HEK293 (cell line): ENCODE measurements around the gene GAS2L3.
A peak's percentile ranks its signal among the peaks of the same experiment; 100 is the strongest.

Source experiments
- KLF1 ChIP-seq: fragments of 450-650 bp; formaldehyde crosslinking; IDR thresholded peaks from 2 replicates; pipeline ENCODE4 v1.5.1; 2016; ENCODE audit warnings: missing biosample characterization, missing genetic modification characterization
- KLF7 ChIP-seq: fragments of 450-650 bp; formaldehyde crosslinking; IDR thresholded peaks from 2 replicates; pipeline ENCODE4 v1.5.1; 2016; ENCODE audit warnings: missing biosample characterization, missing genetic modification characterization, borderline replicate concordance
- MEIS1 ChIP-seq: sonication (generic); formaldehyde crosslinking; IDR thresholded peaks from 2 replicates; pipeline ENCODE4 v1.8.1; 2022; ENCODE audit warnings: missing genetic modification reagents, mild to moderate bottlenecking, borderline replicate concordance
- TCF7L2 ChIP-seq: IDR thresholded peaks from 2 replicates; pipeline ENCODE4 v1.6.1; 2011; ENCODE audit warnings: low read depth, mild to moderate bottlenecking, inconsistent platforms, low read length, moderate library complexity, borderline replicate concordance
- ZFHX2 ChIP-seq: fragments of 450-650 bp; formaldehyde crosslinking; conservative IDR thresholded peaks from 2 replicates; pipeline ENCODE4 v1.5.1; 2016; ENCODE audit warnings: missing biosample characterization, missing genetic modification characterization
- ZNF112 ChIP-seq: fragments of 450-650 bp; formaldehyde crosslinking; IDR thresholded peaks from 2 replicates; pipeline ENCODE4 v1.5.0; 2017; ENCODE audit warnings: missing biosample characterization, missing genetic modification characterization
- ZNF174 ChIP-seq: fragments of 450-650 bp; formaldehyde crosslinking; IDR thresholded peaks from 2 replicates; pipeline ENCODE4 v1.5.0; 2017; ENCODE audit warnings: missing biosample characterization, mild to moderate bottlenecking, missing genetic modification characterization
- ZNF292 ChIP-seq: fragments of 450-650 bp; formaldehyde crosslinking; IDR thresholded peaks from 2 replicates; pipeline ENCODE4 v1.5.1; 2016; ENCODE audit warnings: low read depth, missing biosample characterization, missing genetic modification characterization, borderline replicate concordance
- ZNF350 ChIP-seq: fragments of 450-650 bp; formaldehyde crosslinking; IDR thresholded peaks from 2 replicates; pipeline ENCODE4 v1.5.0; 2017; ENCODE audit warnings: missing biosample characterization, mild to moderate bottlenecking, missing genetic modification characterization
- ZNF426 ChIP-seq: fragments of 450-650 bp; formaldehyde crosslinking; IDR thresholded peaks from 2 replicates; pipeline ENCODE4 v1.5.1; 2017; ENCODE audit warnings: missing biosample characterization, missing genetic modification characterization, mild to moderate bottlenecking, inconsistent platforms, moderate library complexity
- ZNF514 ChIP-seq: fragments of 450-650 bp; formaldehyde crosslinking; IDR thresholded peaks from 2 replicates; pipeline ENCODE4 v1.5.1; 2016; ENCODE audit warnings: missing biosample characterization, missing genetic modification characterization
- ZNF610 ChIP-seq: fragments of 450-650 bp; formaldehyde crosslinking; IDR thresholded peaks from 2 replicates; pipeline ENCODE4 v1.5.1; 2016; ENCODE audit warnings: missing biosample characterization, missing genetic modification characterization, borderline replicate concordance
- ZSCAN30 ChIP-seq: fragments of 450-650 bp; IDR thresholded peaks from 2 replicates; pipeline ENCODE4 v1.5.1; 2018; ENCODE audit warnings: missing biosample characterization, mild to moderate bottlenecking, missing genetic modification characterization, moderate library complexity
- TF ChIP-seq, protein P1 (sequence below): fragments of 450-650 bp; formaldehyde crosslinking; IDR thresholded peaks from 2 replicates; pipeline ENCODE4 v1.5.1; 2017; ENCODE audit warnings: missing biosample characterization, missing genetic modification characterization
- TF ChIP-seq, protein P2 (sequence below): fragments of 450-650 bp; formaldehyde crosslinking; IDR thresholded peaks from 2 replicates; pipeline ENCODE4 v1.5.1; 2016; ENCODE audit warnings: missing biosample characterization, missing genetic modification characterization
- TF ChIP-seq, protein P3 (sequence below): fragments of 450-650 bp; formaldehyde crosslinking; IDR thresholded peaks from 2 replicates; pipeline ENCODE4 v1.5.1; 2017; ENCODE audit warnings: missing biosample characterization, missing genetic modification characterization
- TF ChIP-seq, protein P4 (sequence below): fragments of 450-650 bp; formaldehyde crosslinking; IDR thresholded peaks from 2 replicates; pipeline ENCODE4 v1.5.1; 2016; ENCODE audit warnings: missing biosample characterization, missing genetic modification characterization
- TF ChIP-seq, protein P5 (sequence below): fragments of 450-650 bp; formaldehyde crosslinking; IDR thresholded peaks from 2 replicates; pipeline ENCODE4 v1.5.1; 2017; ENCODE audit warnings: missing biosample characterization, missing genetic modification characterization
- TF ChIP-seq, protein P6 (sequence below): fragments of 450-650 bp; formaldehyde crosslinking; conservative IDR thresholded peaks from 2 replicates; pipeline ENCODE4 v1.5.1; 2016; ENCODE audit warnings: low read depth, missing biosample characterization, missing genetic modification characterization
- TF ChIP-seq, protein P7 (sequence below): fragments of 450-650 bp; formaldehyde crosslinking; IDR thresholded peaks from 2 replicates; pipeline ENCODE4 v1.5.1; 2016; ENCODE audit warnings: missing biosample characterization, missing genetic modification characterization, low read depth

GAS2L3 gene

DNA sequence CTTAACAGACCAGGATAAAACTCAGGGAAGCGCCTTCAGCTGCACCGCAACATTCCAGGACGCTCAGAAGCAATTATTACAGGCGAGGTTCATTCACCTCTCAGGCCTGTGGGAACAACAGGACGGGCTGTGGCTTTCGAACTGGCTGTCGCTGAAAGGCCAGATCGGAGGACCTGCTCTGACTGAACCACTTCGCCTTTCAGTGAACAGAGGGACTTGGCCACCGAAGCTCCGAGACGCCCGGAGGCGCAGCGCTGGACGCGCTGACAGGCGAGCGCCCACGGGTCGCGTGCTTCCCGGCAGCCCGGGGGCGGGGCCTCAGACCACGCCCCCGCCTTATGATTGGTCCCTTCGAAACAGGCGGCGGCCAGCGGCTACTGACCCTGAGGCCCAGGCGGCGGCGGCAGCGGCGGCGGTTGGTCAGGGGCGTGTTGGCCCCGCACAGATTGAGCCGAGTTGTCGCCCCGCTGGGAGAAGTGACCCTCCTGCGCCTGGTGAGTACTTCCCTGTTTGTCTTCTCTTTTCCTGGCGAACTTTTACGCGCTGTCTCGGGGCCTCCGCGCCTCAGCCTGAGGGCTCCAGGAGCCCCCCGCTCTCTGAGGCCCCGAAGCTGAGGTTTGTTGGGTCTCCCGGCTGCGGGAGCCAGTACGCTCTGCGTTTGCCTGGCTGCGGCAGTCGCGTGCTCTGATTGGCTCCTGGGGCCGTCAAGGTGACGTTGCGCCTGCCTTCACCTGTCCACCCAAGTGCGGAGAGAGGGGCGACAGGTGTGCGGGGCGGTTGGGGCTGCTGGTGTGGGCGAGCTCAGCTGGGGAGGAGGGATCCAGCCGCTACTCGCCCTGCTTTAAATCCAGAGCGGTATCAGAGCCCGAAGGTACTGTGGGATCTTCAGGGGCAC lies at the start of gene GAS2L3 (continued):
- TF ChIP-seq, protein P1, sequence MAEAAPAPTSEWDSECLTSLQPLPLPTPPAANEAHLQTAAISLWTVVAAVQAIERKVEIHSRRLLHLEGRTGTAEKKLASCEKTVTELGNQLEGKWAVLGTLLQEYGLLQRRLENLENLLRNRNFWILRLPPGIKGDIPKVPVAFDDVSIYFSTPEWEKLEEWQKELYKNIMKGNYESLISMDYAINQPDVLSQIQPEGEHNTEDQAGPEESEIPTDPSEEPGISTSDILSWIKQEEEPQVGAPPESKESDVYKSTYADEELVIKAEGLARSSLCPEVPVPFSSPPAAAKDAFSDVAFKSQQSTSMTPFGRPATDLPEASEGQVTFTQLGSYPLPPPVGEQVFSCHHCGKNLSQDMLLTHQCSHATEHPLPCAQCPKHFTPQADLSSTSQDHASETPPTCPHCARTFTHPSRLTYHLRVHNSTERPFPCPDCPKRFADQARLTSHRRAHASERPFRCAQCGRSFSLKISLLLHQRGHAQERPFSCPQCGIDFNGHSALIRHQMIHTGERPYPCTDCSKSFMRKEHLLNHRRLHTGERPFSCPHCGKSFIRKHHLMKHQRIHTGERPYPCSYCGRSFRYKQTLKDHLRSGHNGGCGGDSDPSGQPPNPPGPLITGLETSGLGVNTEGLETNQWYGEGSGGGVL (tag by site-specific recombination): no peak
- TF ChIP-seq, protein P2, sequence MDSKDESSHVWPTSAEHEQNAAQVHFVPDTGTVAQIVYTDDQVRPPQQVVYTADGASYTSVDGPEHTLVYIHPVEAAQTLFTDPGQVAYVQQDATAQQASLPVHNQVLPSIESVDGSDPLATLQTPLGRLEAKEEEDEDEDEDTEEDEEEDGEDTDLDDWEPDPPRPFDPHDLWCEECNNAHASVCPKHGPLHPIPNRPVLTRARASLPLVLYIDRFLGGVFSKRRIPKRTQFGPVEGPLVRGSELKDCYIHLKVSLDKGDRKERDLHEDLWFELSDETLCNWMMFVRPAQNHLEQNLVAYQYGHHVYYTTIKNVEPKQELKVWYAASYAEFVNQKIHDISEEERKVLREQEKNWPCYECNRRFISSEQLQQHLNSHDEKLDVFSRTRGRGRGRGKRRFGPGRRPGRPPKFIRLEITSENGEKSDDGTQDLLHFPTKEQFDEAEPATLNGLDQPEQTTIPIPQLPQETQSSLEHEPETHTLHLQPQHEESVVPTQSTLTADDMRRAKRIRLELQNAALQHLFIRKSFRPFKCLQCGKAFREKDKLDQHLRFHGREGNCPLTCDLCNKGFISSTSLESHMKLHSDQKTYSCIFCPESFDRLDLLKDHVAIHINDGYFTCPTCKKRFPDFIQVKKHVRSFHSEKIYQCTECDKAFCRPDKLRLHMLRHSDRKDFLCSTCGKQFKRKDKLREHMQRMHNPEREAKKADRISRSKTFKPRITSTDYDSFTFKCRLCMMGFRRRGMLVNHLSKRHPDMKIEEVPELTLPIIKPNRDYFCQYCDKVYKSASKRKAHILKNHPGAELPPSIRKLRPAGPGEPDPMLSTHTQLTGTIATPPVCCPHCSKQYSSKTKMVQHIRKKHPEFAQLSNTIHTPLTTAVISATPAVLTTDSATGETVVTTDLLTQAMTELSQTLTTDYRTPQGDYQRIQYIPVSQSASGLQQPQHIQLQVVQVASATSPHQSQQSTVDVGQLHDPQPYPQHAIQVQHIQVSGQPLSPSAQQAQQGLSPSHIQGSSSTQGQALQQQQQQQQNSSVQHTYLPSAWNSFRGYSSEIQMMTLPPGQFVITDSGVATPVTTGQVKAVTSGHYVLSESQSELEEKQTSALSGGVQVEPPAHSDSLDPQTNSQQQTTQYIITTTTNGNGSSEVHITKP (tag by site-specific recombination): peak; percentile 63; the same call in 1 of the 2 replicates
- TF ChIP-seq ZNF112 (tag by site-specific recombination): no peak
- TF ChIP-seq, protein P3, sequence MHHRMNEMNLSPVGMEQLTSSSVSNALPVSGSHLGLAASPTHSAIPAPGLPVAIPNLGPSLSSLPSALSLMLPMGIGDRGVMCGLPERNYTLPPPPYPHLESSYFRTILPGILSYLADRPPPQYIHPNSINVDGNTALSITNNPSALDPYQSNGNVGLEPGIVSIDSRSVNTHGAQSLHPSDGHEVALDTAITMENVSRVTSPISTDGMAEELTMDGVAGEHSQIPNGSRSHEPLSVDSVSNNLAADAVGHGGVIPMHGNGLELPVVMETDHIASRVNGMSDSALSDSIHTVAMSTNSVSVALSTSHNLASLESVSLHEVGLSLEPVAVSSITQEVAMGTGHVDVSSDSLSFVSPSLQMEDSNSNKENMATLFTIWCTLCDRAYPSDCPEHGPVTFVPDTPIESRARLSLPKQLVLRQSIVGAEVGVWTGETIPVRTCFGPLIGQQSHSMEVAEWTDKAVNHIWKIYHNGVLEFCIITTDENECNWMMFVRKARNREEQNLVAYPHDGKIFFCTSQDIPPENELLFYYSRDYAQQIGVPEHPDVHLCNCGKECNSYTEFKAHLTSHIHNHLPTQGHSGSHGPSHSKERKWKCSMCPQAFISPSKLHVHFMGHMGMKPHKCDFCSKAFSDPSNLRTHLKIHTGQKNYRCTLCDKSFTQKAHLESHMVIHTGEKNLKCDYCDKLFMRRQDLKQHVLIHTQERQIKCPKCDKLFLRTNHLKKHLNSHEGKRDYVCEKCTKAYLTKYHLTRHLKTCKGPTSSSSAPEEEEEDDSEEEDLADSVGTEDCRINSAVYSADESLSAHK (tag by site-specific recombination): 0 out of 2 replicates have a peak, but pooled peaks have one; percentile 15
- peak; percentile 62; the same call in 1 of the 2 replicates for TF ChIP-seq ZNF610
- no peak for TF ChIP-seq ZNF426 (tag by site-specific recombination)
- TF ChIP-seq, protein P4, sequence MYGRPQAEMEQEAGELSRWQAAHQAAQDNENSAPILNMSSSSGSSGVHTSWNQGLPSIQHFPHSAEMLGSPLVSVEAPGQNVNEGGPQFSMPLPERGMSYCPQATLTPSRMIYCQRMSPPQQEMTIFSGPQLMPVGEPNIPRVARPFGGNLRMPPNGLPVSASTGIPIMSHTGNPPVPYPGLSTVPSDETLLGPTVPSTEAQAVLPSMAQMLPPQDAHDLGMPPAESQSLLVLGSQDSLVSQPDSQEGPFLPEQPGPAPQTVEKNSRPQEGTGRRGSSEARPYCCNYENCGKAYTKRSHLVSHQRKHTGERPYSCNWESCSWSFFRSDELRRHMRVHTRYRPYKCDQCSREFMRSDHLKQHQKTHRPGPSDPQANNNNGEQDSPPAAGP: peak; percentile 80; the same call in 1 of the 2 replicates
- TF ChIP-seq MEIS1 (CRISPR knock-in tag): no peak
- peak; percentile 67 for TF ChIP-seq KLF1 (tag by site-specific recombination)
- TF ChIP-seq, protein P5, sequence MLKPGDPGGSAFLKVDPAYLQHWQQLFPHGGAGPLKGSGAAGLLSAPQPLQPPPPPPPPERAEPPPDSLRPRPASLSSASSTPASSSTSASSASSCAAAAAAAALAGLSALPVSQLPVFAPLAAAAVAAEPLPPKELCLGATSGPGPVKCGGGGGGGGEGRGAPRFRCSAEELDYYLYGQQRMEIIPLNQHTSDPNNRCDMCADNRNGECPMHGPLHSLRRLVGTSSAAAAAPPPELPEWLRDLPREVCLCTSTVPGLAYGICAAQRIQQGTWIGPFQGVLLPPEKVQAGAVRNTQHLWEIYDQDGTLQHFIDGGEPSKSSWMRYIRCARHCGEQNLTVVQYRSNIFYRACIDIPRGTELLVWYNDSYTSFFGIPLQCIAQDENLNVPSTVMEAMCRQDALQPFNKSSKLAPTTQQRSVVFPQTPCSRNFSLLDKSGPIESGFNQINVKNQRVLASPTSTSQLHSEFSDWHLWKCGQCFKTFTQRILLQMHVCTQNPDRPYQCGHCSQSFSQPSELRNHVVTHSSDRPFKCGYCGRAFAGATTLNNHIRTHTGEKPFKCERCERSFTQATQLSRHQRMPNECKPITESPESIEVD (tag by site-specific recombination): no peak
- TF ChIP-seq KLF7 (tag by site-specific recombination): 0 out of 2 replicates have a peak, but pooled peaks have one; percentile 19
- TF ChIP-seq ZNF514: no peak
- TF ChIP-seq ZNF292 (tag by site-specific recombination): no peak
- TF ChIP-seq, protein P6, sequence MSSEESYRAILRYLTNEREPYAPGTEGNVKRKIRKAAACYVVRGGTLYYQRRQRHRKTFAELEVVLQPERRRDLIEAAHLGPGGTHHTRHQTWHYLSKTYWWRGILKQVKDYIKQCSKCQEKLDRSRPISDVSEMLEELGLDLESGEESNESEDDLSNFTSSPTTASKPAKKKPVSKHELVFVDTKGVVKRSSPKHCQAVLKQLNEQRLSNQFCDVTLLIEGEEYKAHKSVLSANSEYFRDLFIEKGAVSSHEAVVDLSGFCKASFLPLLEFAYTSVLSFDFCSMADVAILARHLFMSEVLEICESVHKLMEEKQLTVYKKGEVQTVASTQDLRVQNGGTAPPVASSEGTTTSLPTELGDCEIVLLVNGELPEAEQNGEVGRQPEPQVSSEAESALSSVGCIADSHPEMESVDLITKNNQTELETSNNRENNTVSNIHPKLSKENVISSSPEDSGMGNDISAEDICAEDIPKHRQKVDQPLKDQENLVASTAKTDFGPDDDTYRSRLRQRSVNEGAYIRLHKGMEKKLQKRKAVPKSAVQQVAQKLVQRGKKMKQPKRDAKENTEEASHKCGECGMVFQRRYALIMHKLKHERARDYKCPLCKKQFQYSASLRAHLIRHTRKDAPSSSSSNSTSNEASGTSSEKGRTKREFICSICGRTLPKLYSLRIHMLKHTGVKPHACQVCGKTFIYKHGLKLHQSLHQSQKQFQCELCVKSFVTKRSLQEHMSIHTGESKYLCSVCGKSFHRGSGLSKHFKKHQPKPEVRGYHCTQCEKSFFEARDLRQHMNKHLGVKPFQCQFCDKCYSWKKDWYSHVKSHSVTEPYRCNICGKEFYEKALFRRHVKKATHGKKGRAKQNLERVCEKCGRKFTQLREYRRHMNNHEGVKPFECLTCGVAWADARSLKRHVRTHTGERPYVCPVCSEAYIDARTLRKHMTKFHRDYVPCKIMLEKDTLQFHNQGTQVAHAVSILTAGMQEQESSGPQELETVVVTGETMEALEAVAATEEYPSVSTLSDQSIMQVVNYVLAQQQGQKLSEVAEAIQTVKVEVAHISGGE (tag by site-specific recombination): no peak
- TF ChIP-seq ZNF350 (tag by site-specific recombination): no peak
- no peak for TF ChIP-seq TCF7L2
- TF ChIP-seq ZSCAN30 (tag by site-specific recombination): no peak; the same call in 1 of the 2 replicates
- no peak for TF ChIP-seq ZNF174 (tag by site-specific recombination)
- TF ChIP-seq, protein P7, sequence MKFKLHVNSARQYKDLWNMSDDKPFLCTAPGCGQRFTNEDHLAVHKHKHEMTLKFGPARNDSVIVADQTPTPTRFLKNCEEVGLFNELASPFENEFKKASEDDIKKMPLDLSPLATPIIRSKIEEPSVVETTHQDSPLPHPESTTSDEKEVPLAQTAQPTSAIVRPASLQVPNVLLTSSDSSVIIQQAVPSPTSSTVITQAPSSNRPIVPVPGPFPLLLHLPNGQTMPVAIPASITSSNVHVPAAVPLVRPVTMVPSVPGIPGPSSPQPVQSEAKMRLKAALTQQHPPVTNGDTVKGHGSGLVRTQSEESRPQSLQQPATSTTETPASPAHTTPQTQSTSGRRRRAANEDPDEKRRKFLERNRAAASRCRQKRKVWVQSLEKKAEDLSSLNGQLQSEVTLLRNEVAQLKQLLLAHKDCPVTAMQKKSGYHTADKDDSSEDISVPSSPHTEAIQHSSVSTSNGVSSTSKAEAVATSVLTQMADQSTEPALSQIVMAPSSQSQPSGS: no peak
- TF ChIP-seq ZFHX2: peak; percentile 86
